ENCODE measurements around the gene C10orf88. TPM values are rescaled to one million over a fixed set of nuclear protein-coding genes. Genes with fewer than 3 reads are reported as not detected.

C10orf88 gene
- total RNA-seq, 4 donors from 2014 or later, result 1.5 to 15.8 (median 8.5) TPM

GRCh38 chr10:122990278-122990677 lies 36.3 kb upstream of the C10orf88 start:
- intact Hi-C loops (cut with DNase I; ENCODE audit: low total_unique reads), result no loop called here
- Histone ChIP-seq H3K27ac (no peak overlapping the region), H3K9me3 (no peaks in the 10 kb centered on the region), H3K4me1 (no peaks in the 10 kb centered on the region), H3K36me3 (no peaks in the 10 kb centered on the region), H3K27me3 (no peaks in the 10 kb centered on the region), H3K4me3 (no peak overlapping the region)
- no peak for TF ChIP-seq CTCF (IDR thresholded peaks at IDR 0.05)
- no peak for TF ChIP-seq POLR2A (IDR thresholded peaks at IDR 0.05)
- no peak for DNase-seq

DNA sequence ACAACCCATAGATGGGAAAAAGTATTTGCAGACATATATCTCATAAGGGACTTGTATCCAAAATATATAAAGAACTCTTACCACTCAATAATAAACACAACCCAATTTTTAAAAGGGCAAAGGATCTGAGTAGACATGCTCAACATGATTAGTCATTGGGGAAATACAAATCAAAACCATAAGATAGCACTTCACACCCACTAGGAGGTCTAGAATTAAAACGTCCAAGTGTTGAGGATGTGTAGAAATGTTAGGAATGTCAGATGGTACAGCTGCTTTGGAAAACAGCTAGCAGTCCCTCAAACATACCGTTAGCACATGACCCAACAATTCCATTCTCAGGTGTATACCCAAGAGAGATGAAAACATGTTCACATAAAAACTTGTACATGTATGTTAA lies 34.5 kb upstream of the C10orf88 start:
- no peaks in the 10 kb centered on the region for H3K4me1 ChIP-seq
- no peak overlapping the region for H3K27ac ChIP-seq
- no peak for TF ChIP-seq POLR2A (IDR thresholded peaks at IDR 0.05)
- TF ChIP-seq CTCF (IDR thresholded peaks at IDR 0.05), result no peak
- intact Hi-C loops (cut with DNase I; ENCODE audit: low total_unique reads), result no loop called here
- no peaks in the 10 kb centered on the region for H3K36me3 ChIP-seq
- H3K27me3 ChIP-seq, result no peaks in the 10 kb centered on the region
- H3K9me3 ChIP-seq, result no peaks in the 10 kb centered on the region
- no peak overlapping the region for H3K4me3 ChIP-seq
- DNase-seq, result no peak

DNA sequence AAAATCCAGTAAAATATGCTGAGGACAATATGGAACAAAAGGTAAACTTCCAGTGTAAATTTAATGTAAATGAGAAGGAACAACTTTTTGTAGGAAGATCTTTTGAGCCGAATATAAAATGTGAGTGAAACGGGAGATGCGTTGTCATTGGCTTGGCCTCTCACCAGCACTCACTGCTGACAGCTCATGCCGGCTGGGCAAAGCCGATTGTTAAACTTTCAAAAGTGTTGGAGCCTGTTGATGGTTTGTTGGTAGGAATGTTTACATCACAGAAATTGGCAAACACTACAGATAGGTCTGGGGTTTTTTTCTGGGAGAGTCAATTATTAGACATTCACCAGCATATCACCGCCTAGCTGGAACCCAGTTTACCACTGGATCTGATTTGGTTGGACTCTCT lies 32.3 kb upstream of the C10orf88 start:
- H3K4me1 ChIP-seq, result no peaks in the 10 kb centered on the region
- TF ChIP-seq CTCF (IDR thresholded peaks at IDR 0.05) (no peak), POLR2A (IDR thresholded peaks at IDR 0.05) (no peak)
- H3K27ac ChIP-seq, result no peak overlapping the region
- no peaks in the 10 kb centered on the region for H3K36me3 ChIP-seq
- intact Hi-C loops (cut with DNase I; ENCODE audit: low total_unique reads), result no loop called here
- H3K4me3 ChIP-seq, result no peak overlapping the region
- DNase-seq, result no peak
- H3K9me3 ChIP-seq, result no peaks in the 10 kb centered on the region
- no peaks in the 10 kb centered on the region for H3K27me3 ChIP-seq

DNA sequence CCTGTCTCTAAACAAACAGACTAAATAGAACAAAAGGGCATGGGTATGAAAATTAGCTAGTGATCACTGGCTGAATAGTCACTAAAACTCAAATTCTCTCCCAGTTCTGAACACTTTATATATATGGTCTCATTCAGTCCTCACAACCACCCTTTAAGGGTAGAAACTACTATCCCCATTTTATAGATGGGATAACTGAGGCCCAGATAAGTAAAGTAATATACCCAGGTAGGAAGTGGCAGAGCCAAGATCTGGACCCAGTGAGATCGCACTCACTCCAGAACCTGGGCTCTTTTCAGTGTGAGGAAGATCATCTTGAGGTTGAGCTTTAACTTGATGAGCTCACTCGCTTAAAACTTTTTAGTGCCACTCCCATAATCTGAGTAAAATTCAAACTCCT lies 30.7 kb upstream of the C10orf88 start:
- no peaks in the 10 kb centered on the region for H3K36me3 ChIP-seq
- TF ChIP-seq POLR2A (IDR thresholded peaks at IDR 0.05), result no peak
- TF ChIP-seq CTCF (IDR thresholded peaks at IDR 0.05), result no peak
- H3K27me3 ChIP-seq, result no peaks in the 10 kb centered on the region
- intact Hi-C loops (cut with DNase I; ENCODE audit: low total_unique reads), result no loop called here
- no peak overlapping the region for H3K4me3 ChIP-seq
- no peaks in the 10 kb centered on the region for H3K9me3 ChIP-seq
- H3K27ac ChIP-seq, result no peak overlapping the region
- H3K4me1 ChIP-seq, result no peaks in the 10 kb centered on the region
- no peak for DNase-seq

- no peak for DNase-seq
- Histone ChIP-seq H3K9me3 (no peaks in the 10 kb centered on the region), H3K36me3 (no peaks in the 10 kb centered on the region), H3K27ac (no peak overlapping the region), H3K27me3 (no peaks in the 10 kb centered on the region), H3K4me1 (no peaks in the 10 kb centered on the region), H3K4me3 (no peak overlapping the region)
- intact Hi-C loops (cut with DNase I; ENCODE audit: low total_unique reads), result no loop called here
- TF ChIP-seq CTCF (IDR thresholded peaks at IDR 0.05) (no peak), POLR2A (IDR thresholded peaks at IDR 0.05) (no peak)
Measured at GRCh38 chr10:122983898-122984297, 29.9 kb upstream of the C10orf88 start.

Measured in uterus (tissue), 4 donors.